Measurements from ENCODE around the gene PDPK1. TPM values are rescaled to one million over a fixed set of nuclear protein-coding genes. Genes with fewer than 3 reads are reported as not detected.

Gene PDPK1
- total and polyA plus RNA-seq, 2 experiments from 2014 or later: 19.3 to 25.8 TPM

DNA sequence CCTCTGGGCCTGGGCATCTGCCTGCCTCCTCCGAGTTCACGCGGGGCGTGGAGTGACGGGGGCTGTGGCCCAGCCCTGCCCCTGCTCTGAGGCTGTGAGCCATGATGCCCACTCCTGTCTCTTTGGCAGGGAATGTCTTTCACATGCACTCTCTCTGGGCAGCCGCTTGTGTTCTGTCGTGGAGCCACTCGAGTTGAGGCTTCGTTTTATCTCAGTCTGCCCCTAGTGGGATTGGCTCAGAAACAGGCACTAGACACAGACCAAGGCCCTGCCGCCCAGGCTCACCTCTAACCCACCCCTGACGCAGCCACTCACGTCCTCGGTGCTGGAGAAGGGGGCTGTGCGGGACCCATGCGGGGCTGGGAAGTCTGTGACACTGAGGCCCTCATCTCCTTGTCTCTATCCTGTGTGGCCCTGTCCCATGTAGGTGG lies 77.0 kb downstream of the PDPK1 start:
- no peaks in the 10 kb centered on the region for H3K27me3 ChIP-seq (ENCODE audit: insufficient read depth)
- no peak for ATAC-seq
- H3K27ac Mint-ChIP-seq: no peak overlapping the region

More for the DNA sequence above, 77.0 kb downstream of the PDPK1 start:
- no peaks in the 10 kb centered on the region for H3K4me1 Mint-ChIP-seq
- no peak overlapping the region for H3K4me3 Mint-ChIP-seq
- no peaks in the 10 kb centered on the region; the same call in 1 of the 2 replicates for H4K20me1 ChIP-seq (replicated peaks; ENCODE audit: insufficient read depth)
- no peak overlapping the region for H2AFZ ChIP-seq
- H3K9me2 ChIP-seq (ENCODE audit: insufficient read depth): no peaks in the 10 kb centered on the region
- peaks cover 23% of the 10 kb centered on the region for H3K36me3 Mint-ChIP-seq (ENCODE audit: low read depth)
- no peaks in the 10 kb centered on the region for H3K27me3 Mint-ChIP-seq (ENCODE audit: insufficient read depth, low read depth, poor library complexity)
- peaks cover 15% of the 10 kb centered on the region for H3K79me2 ChIP-seq (replicated peaks; ENCODE audit: insufficient read depth)
- H3K9me3 Mint-ChIP-seq: no peaks in the 10 kb centered on the region; the same call in 2 of the 3 replicates
- H3F3A ChIP-seq (replicated peaks; ENCODE audit: low read depth): no peaks in the 10 kb centered on the region
- H3K27ac ChIP-seq (ENCODE audit: low read depth): no peak overlapping the region
- H3K36me3 ChIP-seq (ENCODE audit: insufficient read depth): no peaks in the 10 kb centered on the region
- DNase-seq (ENCODE audit: low spot score): no peak
- no peaks in the 10 kb centered on the region for H3K4me1 ChIP-seq (ENCODE audit: insufficient read depth)
- H3K4me2 ChIP-seq: no peak overlapping the region
- no peak overlapping the region for H3K4me3 ChIP-seq
- no peak for TF ChIP-seq JUNB (IDR thresholded peaks at IDR 0.05; ENCODE audit: unreplicated experiment)
- no peak for TF ChIP-seq REST (IDR thresholded peaks at IDR 0.05; ENCODE audit: unreplicated experiment)
- TF ChIP-seq, protein P1, sequence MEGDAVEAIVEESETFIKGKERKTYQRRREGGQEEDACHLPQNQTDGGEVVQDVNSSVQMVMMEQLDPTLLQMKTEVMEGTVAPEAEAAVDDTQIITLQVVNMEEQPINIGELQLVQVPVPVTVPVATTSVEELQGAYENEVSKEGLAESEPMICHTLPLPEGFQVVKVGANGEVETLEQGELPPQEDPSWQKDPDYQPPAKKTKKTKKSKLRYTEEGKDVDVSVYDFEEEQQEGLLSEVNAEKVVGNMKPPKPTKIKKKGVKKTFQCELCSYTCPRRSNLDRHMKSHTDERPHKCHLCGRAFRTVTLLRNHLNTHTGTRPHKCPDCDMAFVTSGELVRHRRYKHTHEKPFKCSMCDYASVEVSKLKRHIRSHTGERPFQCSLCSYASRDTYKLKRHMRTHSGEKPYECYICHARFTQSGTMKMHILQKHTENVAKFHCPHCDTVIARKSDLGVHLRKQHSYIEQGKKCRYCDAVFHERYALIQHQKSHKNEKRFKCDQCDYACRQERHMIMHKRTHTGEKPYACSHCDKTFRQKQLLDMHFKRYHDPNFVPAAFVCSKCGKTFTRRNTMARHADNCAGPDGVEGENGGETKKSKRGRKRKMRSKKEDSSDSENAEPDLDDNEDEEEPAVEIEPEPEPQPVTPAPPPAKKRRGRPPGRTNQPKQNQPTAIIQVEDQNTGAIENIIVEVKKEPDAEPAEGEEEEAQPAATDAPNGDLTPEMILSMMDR (conservative IDR thresholded peaks at IDR 0.05; ENCODE audit: low read depth in 2 of 2): no peak
- TF ChIP-seq ETS1 (IDR thresholded peaks at IDR 0.05): no peak
- TF ChIP-seq STAT1 (IDR thresholded peaks at IDR 0.05; ENCODE audit: unreplicated experiment): no peak
- no peak for TF ChIP-seq EZH2phosphoT487 (IDR thresholded peaks at IDR 0.05; ENCODE audit: unreplicated experiment)
- TF ChIP-seq CREB1 (CRISPR knock-in tag; IDR thresholded peaks at IDR 0.05; ENCODE audit: low read depth): no peak
- no peak for TF ChIP-seq ZNF114 (CRISPR knock-in tag; IDR thresholded peaks at IDR 0.05)
- TF ChIP-seq NANOG (IDR thresholded peaks at IDR 0.05; ENCODE audit: borderline replicate concordance): no peak
- TF ChIP-seq POLR2AphosphoS5 (IDR thresholded peaks at IDR 0.05; ENCODE audit: low read depth): no peak
- no peak for TF ChIP-seq ZNF331 (CRISPR knock-in tag; IDR thresholded peaks at IDR 0.05; ENCODE audit: low read depth)
- TF ChIP-seq, protein P2, sequence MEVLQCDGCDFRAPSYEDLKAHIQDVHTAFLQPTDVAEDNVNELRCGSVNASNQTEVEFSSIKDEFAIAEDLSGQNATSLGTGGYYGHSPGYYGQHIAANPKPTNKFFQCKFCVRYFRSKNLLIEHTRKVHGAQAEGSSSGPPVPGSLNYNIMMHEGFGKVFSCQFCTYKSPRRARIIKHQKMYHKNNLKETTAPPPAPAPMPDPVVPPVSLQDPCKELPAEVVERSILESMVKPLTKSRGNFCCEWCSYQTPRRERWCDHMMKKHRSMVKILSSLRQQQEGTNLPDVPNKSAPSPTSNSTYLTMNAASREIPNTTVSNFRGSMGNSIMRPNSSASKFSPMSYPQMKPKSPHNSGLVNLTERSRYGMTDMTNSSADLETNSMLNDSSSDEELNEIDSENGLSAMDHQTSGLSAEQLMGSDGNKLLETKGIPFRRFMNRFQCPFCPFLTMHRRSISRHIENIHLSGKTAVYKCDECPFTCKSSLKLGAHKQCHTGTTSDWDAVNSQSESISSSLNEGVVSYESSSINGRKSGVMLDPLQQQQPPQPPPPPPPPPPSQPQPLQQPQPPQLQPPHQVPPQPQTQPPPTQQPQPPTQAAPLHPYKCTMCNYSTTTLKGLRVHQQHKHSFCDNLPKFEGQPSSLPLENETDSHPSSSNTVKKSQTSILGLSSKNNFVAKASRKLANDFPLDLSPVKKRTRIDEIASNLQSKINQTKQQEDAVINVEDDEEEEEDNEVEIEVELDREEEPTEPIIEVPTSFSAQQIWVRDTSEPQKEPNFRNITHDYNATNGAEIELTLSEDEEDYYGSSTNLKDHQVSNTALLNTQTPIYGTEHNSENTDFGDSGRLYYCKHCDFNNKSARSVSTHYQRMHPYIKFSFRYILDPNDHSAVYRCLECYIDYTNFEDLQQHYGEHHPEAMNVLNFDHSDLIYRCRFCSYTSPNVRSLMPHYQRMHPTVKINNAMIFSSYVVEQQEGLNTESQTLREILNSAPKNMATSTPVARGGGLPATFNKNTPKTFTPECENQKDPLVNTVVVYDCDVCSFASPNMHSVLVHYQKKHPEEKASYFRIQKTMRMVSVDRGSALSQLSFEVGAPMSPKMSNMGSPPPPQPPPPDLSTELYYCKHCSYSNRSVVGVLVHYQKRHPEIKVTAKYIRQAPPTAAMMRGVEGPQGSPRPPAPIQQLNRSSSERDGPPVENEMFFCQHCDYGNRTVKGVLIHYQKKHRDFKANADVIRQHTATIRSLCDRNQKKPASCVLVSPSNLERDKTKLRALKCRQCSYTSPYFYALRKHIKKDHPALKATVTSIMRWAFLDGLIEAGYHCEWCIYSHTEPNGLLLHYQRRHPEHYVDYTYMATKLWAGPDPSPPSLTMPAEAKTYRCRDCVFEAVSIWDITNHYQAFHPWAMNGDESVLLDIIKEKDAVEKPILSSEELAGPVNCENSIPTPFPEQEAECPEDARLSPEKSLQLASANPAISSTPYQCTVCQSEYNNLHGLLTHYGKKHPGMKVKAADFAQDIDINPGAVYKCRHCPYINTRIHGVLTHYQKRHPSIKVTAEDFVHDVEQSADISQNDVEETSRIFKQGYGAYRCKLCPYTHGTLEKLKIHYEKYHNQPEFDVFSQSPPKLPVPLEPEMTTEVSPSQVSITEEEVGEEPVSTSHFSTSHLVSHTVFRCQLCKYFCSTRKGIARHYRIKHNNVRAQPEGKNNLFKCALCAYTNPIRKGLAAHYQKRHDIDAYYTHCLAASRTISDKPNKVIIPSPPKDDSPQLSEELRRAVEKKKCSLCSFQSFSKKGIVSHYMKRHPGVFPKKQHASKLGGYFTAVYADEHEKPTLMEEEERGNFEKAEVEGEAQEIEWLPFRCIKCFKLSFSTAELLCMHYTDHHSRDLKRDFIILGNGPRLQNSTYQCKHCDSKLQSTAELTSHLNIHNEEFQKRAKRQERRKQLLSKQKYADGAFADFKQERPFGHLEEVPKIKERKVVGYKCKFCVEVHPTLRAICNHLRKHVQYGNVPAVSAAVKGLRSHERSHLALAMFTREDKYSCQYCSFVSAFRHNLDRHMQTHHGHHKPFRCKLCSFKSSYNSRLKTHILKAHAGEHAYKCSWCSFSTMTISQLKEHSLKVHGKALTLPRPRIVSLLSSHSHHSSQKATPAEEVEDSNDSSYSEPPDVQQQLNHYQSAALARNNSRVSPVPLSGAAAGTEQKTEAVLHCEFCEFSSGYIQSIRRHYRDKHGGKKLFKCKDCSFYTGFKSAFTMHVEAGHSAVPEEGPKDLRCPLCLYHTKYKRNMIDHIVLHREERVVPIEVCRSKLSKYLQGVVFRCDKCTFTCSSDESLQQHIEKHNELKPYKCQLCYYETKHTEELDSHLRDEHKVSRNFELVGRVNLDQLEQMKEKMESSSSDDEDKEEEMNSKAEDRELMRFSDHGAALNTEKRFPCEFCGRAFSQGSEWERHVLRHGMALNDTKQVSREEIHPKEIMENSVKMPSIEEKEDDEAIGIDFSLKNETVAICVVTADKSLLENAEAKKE (CRISPR knock-in tag; IDR thresholded peaks at IDR 0.05): no peak
- TF ChIP-seq EZH2 (IDR thresholded peaks at IDR 0.05; ENCODE audit: low read depth, unreplicated experiment): no peak

All from GM23338 (cell line).